ENCODE data around the gene PFDN5. TPM values are rescaled to one million over a fixed set of nuclear protein-coding genes. Genes with fewer than 3 reads are reported as not detected.

The PFDN5 gene
- total RNA-seq, 1 donor from 2014 or later = 425 TPM

DNA sequence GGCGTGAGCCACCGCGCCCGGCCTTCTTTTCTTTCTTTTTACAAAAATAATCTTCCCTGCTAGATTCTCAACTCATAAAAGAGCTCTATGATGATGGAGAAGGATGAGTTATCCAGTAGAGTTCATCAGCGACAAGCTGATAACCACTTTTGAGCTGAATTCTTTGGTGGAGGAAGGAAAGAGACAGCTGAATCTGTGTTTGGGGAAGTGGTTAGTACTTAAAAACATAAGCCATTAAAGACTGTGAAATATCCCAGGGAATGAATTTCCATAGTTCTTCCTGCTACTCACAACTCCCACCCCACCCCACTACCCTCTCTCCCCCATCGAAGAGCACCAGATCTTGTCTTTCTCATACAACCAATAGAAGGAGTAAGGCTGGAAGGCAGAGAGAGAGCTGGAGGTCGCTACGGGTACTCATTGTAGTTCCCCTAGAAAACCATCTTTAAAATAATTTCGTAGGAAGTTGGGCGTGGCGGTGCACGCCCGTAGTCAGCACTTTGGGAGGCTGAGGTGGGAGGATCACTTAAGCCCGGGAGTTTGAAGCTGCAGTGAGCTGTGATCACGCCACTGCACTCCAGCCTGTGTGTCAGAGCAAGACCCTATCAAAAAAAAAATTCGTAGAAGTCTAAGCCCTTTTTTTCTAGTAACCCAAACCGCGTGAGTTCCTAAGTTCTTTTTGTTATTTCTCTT, 27.9 kb upstream of the PFDN5 start:
- H3K4me3 ChIP-seq = peak overlapping the region; percentile 88
- peaks cover 8% of the 10 kb centered on the region for H3F3A ChIP-seq (ENCODE audit: low read depth)
- Mint-ChIP-seq H3K4me1 (peaks cover 41% of the 10 kb centered on the region), H3K27me3 (ENCODE audit: insufficient read depth, low read depth) (peaks cover 3% of the 10 kb centered on the region), H3K9me3 (no peaks in the 10 kb centered on the region), H3K36me3 (peaks cover 12% of the 10 kb centered on the region), H3K27ac (peak overlapping the region; percentile 95), H3K4me3 (peak overlapping the region; percentile 100)
- H3K27ac ChIP-seq = no peak overlapping the region
- H3K9me3 ChIP-seq (ENCODE audit: low read depth) = no peaks in the 10 kb centered on the region
- peak overlapping the region; percentile 93 for H3K4me2 ChIP-seq
- H3K79me2 ChIP-seq (ENCODE audit: low read depth) = peaks cover 36% of the 10 kb centered on the region
- TF ChIP-seq EZH2phosphoT487 (IDR thresholded peaks at IDR 0.05) = no peak
- TF ChIP-seq, protein P1, sequence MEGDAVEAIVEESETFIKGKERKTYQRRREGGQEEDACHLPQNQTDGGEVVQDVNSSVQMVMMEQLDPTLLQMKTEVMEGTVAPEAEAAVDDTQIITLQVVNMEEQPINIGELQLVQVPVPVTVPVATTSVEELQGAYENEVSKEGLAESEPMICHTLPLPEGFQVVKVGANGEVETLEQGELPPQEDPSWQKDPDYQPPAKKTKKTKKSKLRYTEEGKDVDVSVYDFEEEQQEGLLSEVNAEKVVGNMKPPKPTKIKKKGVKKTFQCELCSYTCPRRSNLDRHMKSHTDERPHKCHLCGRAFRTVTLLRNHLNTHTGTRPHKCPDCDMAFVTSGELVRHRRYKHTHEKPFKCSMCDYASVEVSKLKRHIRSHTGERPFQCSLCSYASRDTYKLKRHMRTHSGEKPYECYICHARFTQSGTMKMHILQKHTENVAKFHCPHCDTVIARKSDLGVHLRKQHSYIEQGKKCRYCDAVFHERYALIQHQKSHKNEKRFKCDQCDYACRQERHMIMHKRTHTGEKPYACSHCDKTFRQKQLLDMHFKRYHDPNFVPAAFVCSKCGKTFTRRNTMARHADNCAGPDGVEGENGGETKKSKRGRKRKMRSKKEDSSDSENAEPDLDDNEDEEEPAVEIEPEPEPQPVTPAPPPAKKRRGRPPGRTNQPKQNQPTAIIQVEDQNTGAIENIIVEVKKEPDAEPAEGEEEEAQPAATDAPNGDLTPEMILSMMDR (IDR thresholded peaks at IDR 0.05) = no peak
- TF ChIP-seq EZH2 (IDR thresholded peaks at IDR 0.05) = no peak
- no peak for DNase-seq (ENCODE audit: low spot score)
- peak overlapping the region; percentile 82 for H2AFZ ChIP-seq (replicated peaks)
- H3K9ac ChIP-seq = no peak overlapping the region
- peaks cover 24% of the 10 kb centered on the region for H3K4me1 ChIP-seq
- H3K36me3 ChIP-seq = peaks cover 5% of the 10 kb centered on the region
- peaks cover 4% of the 10 kb centered on the region for H4K20me1 ChIP-seq (ENCODE audit: low read depth)
- no peaks in the 10 kb centered on the region for H3K27me3 ChIP-seq

DNA sequence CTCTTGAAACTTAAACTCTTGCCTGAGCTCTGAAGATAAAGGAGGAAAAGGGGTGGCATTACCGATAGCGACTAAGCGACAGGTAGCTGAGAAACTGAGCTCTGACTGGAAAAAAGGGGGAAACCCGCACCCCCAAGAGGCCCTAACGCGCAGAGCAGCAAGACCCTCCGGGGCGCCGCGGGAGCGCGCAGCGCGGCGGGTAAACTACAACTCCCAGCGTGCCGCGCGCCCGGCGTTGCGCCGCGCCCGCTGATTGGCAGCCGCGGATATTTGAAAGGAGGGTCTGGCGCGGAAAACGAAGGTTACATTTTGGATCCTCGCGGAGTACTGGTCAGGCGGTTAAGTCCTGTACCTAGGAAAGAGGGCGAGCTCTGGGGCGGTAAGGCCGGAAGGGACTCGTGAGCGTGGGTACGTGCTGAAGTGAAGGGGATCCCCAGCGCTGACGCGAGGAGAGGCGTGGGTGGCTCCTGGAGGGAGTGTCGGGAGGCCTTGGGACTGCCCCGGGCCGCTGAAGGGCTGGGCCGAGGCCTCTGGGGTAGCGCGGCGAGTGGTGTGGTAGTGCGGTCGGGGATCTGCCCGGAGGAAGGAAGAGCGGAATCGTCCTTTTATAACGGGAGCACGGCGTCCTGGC, 27.2 kb upstream of the PFDN5 start, which contains the start of gene ESPL1:
ESPL1 (plus strand) TSS at position 301 of the 631 bp plus-strand sequence. CDS start 468 bp downstream, outside the sequence.
- Mint-ChIP-seq H3K27me3 (ENCODE audit: insufficient read depth, low read depth) (peaks cover 3% of the 10 kb centered on the region), H3K9me3 (no peaks in the 10 kb centered on the region), H3K27ac (peak within 1 kb of the TSS; percentile 95), H3K4me1 (peaks cover 41% of the 10 kb centered on the region), H3K4me3 (peak within 1 kb of the TSS; percentile 100), H3K36me3 (peaks cover 12% of the 10 kb centered on the region)
- Histone ChIP-seq H3K79me2 (ENCODE audit: low read depth) (peaks cover 36% of the 10 kb centered on the region), H4K20me1 (ENCODE audit: low read depth) (peaks cover 4% of the 10 kb centered on the region), H3K4me3 (peak within 1 kb of the TSS; percentile 88), H2AFZ (replicated peaks) (peak within 1 kb of the TSS; percentile 82), H3K27ac (no peak within 1 kb of the TSS), H3K4me2 (peak within 1 kb of the TSS; percentile 93), H3K9ac (peak within 1 kb of the TSS; percentile 52), H3K4me1 (peaks cover 24% of the 10 kb centered on the region), H3K9me3 (ENCODE audit: low read depth) (no peaks in the 10 kb centered on the region), H3K36me3 (peaks cover 5% of the 10 kb centered on the region), H3K27me3 (no peaks in the 10 kb centered on the region), H3F3A (ENCODE audit: low read depth) (peaks cover 8% of the 10 kb centered on the region)
- peak; percentile 96 for DNase-seq (ENCODE audit: low spot score)
- TF ChIP-seq EZH2phosphoT487 (IDR thresholded peaks at IDR 0.05) (no peak), EZH2 (IDR thresholded peaks at IDR 0.05) (no peak)
- TF ChIP-seq, protein P1 (IDR thresholded peaks at IDR 0.05) = peak; percentile 61

DNA sequence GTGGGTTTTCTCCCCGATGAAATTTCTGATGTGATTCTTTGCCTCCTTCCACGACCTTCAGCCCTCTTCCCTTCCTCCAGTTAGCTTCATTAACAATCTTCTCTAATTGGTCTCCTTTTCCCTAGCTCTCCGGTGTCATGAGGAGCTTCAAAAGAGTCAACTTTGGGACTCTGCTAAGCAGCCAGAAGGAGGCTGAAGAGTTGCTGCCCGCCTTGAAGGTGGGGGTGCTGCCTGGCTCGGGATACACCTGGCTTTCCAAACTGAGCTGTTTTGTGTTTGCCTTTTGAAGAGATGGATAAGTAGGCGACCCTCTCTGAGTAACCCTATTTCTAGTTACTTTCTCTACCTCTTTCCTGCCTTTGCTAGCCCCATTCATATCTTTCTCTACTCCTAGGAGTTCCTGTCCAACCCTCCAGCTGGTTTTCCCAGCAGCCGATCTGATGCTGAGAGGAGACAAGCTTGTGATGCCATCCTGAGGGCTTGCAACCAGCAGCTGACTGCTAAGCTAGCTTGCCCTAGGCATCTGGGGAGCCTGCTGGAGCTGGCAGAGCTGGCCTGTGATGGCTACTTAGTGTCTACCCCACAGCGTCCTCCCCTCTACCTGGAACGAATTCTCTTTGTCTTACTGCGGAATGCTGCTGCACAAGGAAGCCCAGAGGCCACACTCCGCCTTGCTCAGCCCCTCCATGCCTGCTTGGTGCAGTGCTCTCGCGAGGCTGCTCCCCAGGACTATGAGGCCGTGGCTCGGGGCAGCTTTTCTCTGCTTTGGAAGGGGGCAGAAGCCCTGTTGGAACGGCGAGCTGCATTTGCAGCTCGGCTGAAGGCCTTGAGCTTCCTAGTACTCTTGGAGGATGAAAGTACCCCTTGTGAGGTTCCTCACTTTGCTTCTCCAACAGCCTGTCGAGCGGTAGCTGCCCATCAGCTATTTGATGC, 26.4 kb upstream of the PFDN5 start:
- peaks cover 12% of the 10 kb centered on the region for H3K36me3 Mint-ChIP-seq
- H3K36me3 ChIP-seq = peaks cover 5% of the 10 kb centered on the region
- peak overlapping the region; percentile 100 for H3K4me3 Mint-ChIP-seq
- H3K27me3 Mint-ChIP-seq (ENCODE audit: insufficient read depth, low read depth) = peaks cover 3% of the 10 kb centered on the region
- H3K9ac ChIP-seq = peak overlapping the region; percentile 52
- H2AFZ ChIP-seq (replicated peaks) = peak overlapping the region; percentile 82
- peaks cover 24% of the 10 kb centered on the region for H3K4me1 ChIP-seq
- peak overlapping the region; percentile 95 for H3K27ac Mint-ChIP-seq
- H3K4me2 ChIP-seq = peak overlapping the region; percentile 93
- H3K27me3 ChIP-seq = no peaks in the 10 kb centered on the region
- H3K27ac ChIP-seq = no peak overlapping the region
- peaks cover 8% of the 10 kb centered on the region for H3F3A ChIP-seq (ENCODE audit: low read depth)
- H3K4me1 Mint-ChIP-seq = peaks cover 41% of the 10 kb centered on the region
- H3K9me3 ChIP-seq (ENCODE audit: low read depth) = no peaks in the 10 kb centered on the region
- H3K4me3 ChIP-seq = peak overlapping the region; percentile 88
- no peaks in the 10 kb centered on the region for H3K9me3 Mint-ChIP-seq
- H3K79me2 ChIP-seq (ENCODE audit: low read depth) = peaks cover 36% of the 10 kb centered on the region
- H4K20me1 ChIP-seq (ENCODE audit: low read depth) = peaks cover 5% of the 10 kb centered on the region
- TF ChIP-seq, protein P1 (IDR thresholded peaks at IDR 0.05) = no peak
- no peak for DNase-seq (ENCODE audit: low spot score)

Measured in neural progenitor cell (in vitro differentiated cells).